WI38 (cell line): ENCODE results near the gene IQGAP2.

ENCODE experiments used
- H3K4me3 ChIP-seq: 2 replicates; pipeline ENCODE4 v1.5.1; 2011; ENCODE audit warnings: low read depth, mild to moderate bottlenecking, control low read depth, low read length
- TF ChIP-seq, protein P1 (sequence below): IDR thresholded peaks from 2 replicates; pipeline ENCODE4 v1.5.1; 2012; ENCODE audit warnings: low read depth, mild to moderate bottlenecking, control low read depth, low read length

Gene IQGAP2

GRCh38 chr5:76378355-76378754 lies 24.7 kb upstream of the IQGAP2 start:
- no peak overlapping the region for H3K4me3 ChIP-seq
- TF ChIP-seq, protein P1, sequence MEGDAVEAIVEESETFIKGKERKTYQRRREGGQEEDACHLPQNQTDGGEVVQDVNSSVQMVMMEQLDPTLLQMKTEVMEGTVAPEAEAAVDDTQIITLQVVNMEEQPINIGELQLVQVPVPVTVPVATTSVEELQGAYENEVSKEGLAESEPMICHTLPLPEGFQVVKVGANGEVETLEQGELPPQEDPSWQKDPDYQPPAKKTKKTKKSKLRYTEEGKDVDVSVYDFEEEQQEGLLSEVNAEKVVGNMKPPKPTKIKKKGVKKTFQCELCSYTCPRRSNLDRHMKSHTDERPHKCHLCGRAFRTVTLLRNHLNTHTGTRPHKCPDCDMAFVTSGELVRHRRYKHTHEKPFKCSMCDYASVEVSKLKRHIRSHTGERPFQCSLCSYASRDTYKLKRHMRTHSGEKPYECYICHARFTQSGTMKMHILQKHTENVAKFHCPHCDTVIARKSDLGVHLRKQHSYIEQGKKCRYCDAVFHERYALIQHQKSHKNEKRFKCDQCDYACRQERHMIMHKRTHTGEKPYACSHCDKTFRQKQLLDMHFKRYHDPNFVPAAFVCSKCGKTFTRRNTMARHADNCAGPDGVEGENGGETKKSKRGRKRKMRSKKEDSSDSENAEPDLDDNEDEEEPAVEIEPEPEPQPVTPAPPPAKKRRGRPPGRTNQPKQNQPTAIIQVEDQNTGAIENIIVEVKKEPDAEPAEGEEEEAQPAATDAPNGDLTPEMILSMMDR: no peak

GRCh38 chr5:76379316-76379715 lies 23.8 kb upstream of the IQGAP2 start:
- TF ChIP-seq, protein P1: no peak
- no peak overlapping the region for H3K4me3 ChIP-seq

GRCh38 chr5:76379855-76380254 lies 23.2 kb upstream of the IQGAP2 start:
- H3K4me3 ChIP-seq: no peak overlapping the region
- TF ChIP-seq, protein P1: no peak

- TF ChIP-seq, protein P1: no peak
- H3K4me3 ChIP-seq: no peak overlapping the region
Observed at GRCh38 chr5:76380346-76381066, 22.6 kb upstream of the IQGAP2 start.

DNA sequence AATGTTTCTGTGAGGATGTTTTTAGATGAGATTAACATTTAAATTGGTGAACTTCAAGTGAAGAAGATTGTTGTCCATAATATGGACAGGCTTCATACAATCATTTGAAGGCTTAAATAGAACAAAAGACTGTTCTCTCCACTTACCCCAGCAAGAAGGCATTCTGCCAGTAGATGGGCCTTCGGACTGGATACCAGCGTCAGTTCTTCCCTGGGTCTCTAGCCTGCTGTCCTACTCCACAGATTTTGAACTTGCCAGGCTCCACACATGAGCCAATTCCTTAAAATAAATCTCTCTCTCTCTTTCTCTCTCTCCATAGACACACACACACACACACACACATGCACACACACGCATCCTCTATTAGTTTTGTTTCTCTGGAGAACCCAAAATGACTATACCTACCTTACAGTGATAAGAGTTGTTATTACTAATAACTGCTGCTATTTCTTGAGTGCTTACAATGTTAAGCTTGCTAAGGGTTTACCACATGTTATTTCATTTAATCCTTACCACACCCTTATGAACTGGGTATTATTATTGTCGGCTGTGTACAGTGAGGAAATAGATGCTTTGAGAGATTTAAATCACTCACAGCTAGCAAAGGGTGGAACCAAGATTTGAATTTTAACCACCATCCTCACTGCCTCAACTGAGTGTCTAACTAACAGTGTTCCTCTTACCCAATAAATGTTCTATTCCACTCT lies 19.8 kb upstream of the IQGAP2 start:
- H3K4me3 ChIP-seq: no peak overlapping the region
- TF ChIP-seq, protein P1: no peak

DNA sequence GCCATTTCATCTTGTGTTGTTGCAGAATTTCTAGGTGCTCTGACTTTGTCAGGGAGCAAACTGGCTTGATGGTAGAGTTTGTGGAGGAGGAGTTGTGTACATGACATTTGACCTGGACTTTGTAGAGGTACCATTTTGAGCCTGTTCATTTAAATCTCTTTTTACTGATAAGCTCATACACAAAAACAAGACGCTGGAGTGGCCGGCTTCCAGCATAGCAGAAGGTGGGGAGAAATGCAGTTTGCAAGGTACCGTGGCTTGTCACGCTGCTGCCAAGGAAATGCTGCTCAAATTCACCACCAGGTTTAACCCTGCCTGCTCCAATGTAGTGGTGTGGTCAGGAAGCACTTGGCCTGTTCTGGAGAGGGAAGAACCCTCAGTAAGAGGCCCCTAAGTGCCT lies 18.9 kb upstream of the IQGAP2 start:
- no peak overlapping the region for H3K4me3 ChIP-seq
- TF ChIP-seq, protein P1: no peak

GRCh38 chr5:76384705-76385104 lies 18.4 kb upstream of the IQGAP2 start:
- no peak overlapping the region for H3K4me3 ChIP-seq
- TF ChIP-seq, protein P1: no peak
